ENCODE results near the gene GUCY1A1. TPM values are rescaled to one million over a fixed set of nuclear protein-coding genes. Genes with fewer than 3 reads are reported as not detected.

Gene GUCY1A1
- total RNA-seq, 1 donor = not detected

- Histone ChIP-seq H3K27me3 (ENCODE audit: insufficient read depth, low read length) (no peaks in the 10 kb centered on the region), H2AFZ (ENCODE audit: low read length) (no peak overlapping the region), H3K4me3 (ENCODE audit: insufficient read depth, low read length) (no peak overlapping the region), H4K20me1 (ENCODE audit: insufficient read depth, low read length) (no peaks in the 10 kb centered on the region), H3K4me1 (ENCODE audit: insufficient read depth, low read length) (peaks cover 4% of the 10 kb centered on the region), H3K27ac (ENCODE audit: low read depth, low read length) (no peak overlapping the region), H3K9me3 (ENCODE audit: low read depth, low read length) (no peaks in the 10 kb centered on the region), H3K4me2 (ENCODE audit: insufficient read depth, low read length) (no peak overlapping the region), H3K36me3 (ENCODE audit: insufficient read depth, low read length) (no peaks in the 10 kb centered on the region), H3K79me2 (ENCODE audit: insufficient read depth, low read length) (no peaks in the 10 kb centered on the region)
- TF ChIP-seq CTCF (IDR thresholded peaks at IDR 0.05; ENCODE audit: extremely low read depth, low read depth, low read length) = no peak
- DNase-seq (ENCODE audit: insufficient read length, low spot score, missing footprints) = peak; percentile 29
Measured at GRCh38 chr4:155684892-155685541, 18.4 kb downstream of the GUCY1A1 start.

- no peaks in the 10 kb centered on the region for H4K20me1 ChIP-seq (ENCODE audit: insufficient read depth, low read length)
- no peaks in the 10 kb centered on the region for H3K79me2 ChIP-seq (ENCODE audit: insufficient read depth, low read length)
- H3K4me2 ChIP-seq (ENCODE audit: insufficient read depth, low read length) = no peak overlapping the region
- H2AFZ ChIP-seq (ENCODE audit: low read length) = no peak overlapping the region
- H3K9me3 ChIP-seq (ENCODE audit: low read depth, low read length) = no peaks in the 10 kb centered on the region
- H3K4me3 ChIP-seq (ENCODE audit: insufficient read depth, low read length) = no peak overlapping the region
- H3K27me3 ChIP-seq (ENCODE audit: insufficient read depth, low read length) = no peaks in the 10 kb centered on the region
- TF ChIP-seq CTCF (IDR thresholded peaks at IDR 0.05; ENCODE audit: extremely low read depth, low read depth, low read length) = no peak
- H3K27ac ChIP-seq (ENCODE audit: low read depth, low read length) = no peak overlapping the region
- no peaks in the 10 kb centered on the region for H3K4me1 ChIP-seq (ENCODE audit: insufficient read depth, low read length)
- no peak for DNase-seq (ENCODE audit: insufficient read length, low spot score, missing footprints)
- no peaks in the 10 kb centered on the region for H3K36me3 ChIP-seq (ENCODE audit: insufficient read depth, low read length)
Measured at GRCh38 chr4:155687380-155687982, 20.8 kb downstream of the GUCY1A1 start.

- Histone ChIP-seq H3K79me2 (ENCODE audit: insufficient read depth, low read length) (no peaks in the 10 kb centered on the region), H3K27ac (ENCODE audit: low read depth, low read length) (no peak overlapping the region), H3K27me3 (ENCODE audit: insufficient read depth, low read length) (no peaks in the 10 kb centered on the region), H3K9me3 (ENCODE audit: low read depth, low read length) (no peaks in the 10 kb centered on the region), H3K4me2 (ENCODE audit: insufficient read depth, low read length) (no peak overlapping the region), H2AFZ (ENCODE audit: low read length) (no peak overlapping the region), H3K4me1 (ENCODE audit: insufficient read depth, low read length) (no peaks in the 10 kb centered on the region), H4K20me1 (ENCODE audit: insufficient read depth, low read length) (no peaks in the 10 kb centered on the region), H3K4me3 (ENCODE audit: insufficient read depth, low read length) (no peak overlapping the region), H3K36me3 (ENCODE audit: insufficient read depth, low read length) (no peaks in the 10 kb centered on the region)
- TF ChIP-seq CTCF (IDR thresholded peaks at IDR 0.05; ENCODE audit: extremely low read depth, low read depth, low read length) = no peak
- no peak for DNase-seq (ENCODE audit: insufficient read length, low spot score, missing footprints)
Measured at GRCh38 chr4:155688211-155688610, 21.6 kb downstream of the GUCY1A1 start.

GRCh38 chr4:155688860-155689259 is 22.2 kb downstream of the GUCY1A1 start:
- Histone ChIP-seq H3K4me3 (ENCODE audit: insufficient read depth, low read length) (no peak overlapping the region), H3K4me2 (ENCODE audit: insufficient read depth, low read length) (no peak overlapping the region), H3K36me3 (ENCODE audit: insufficient read depth, low read length) (no peaks in the 10 kb centered on the region)

More at GRCh38 chr4:155688860-155689259, 22.2 kb downstream of the GUCY1A1 start:
- Histone ChIP-seq H3K27me3 (ENCODE audit: insufficient read depth, low read length) (no peaks in the 10 kb centered on the region), H3K9me3 (ENCODE audit: low read depth, low read length) (no peaks in the 10 kb centered on the region), H3K79me2 (ENCODE audit: insufficient read depth, low read length) (no peaks in the 10 kb centered on the region), H3K27ac (ENCODE audit: low read depth, low read length) (no peak overlapping the region), H3K4me1 (ENCODE audit: insufficient read depth, low read length) (no peaks in the 10 kb centered on the region), H2AFZ (ENCODE audit: low read length) (no peak overlapping the region), H4K20me1 (ENCODE audit: insufficient read depth, low read length) (no peaks in the 10 kb centered on the region)
- no peak for TF ChIP-seq CTCF (IDR thresholded peaks at IDR 0.05; ENCODE audit: extremely low read depth, low read depth, low read length)
- no peak for DNase-seq (ENCODE audit: insufficient read length, low spot score, missing footprints)

All from osteoblast (primary cell).